Kidney (tissue), 14 donors: ENCODE measurements around the gene LTC4S. TPM values are rescaled to one million over a fixed set of nuclear protein-coding genes. Genes with fewer than 3 reads are reported as not detected.
A peak's percentile ranks its signal among the peaks of the same experiment; 100 is the strongest.

Experiments
- DNase-seq, 5 donors: peaks; one replicate each; pipeline ENCODE4 v3.0.0-alpha.2; 2013 to 2020
- FAIRE-seq: peaks from 2 replicates; lab custom pipeline; 2012; peaks lifted over from hg19 to GRCh38; lab: Jason Lieb, UNC
- H3K27ac ChIP-seq, 2 donors: one replicate each; pipeline ENCODE4 v1.7.0; 2013; ENCODE audit warnings: low read depth in 2 of 2, low read length in 2 of 2, inconsistent platforms in 1 of 2
- H3K27me3 ChIP-seq: one replicate; pipeline ENCODE4 v1.7.1; 2013; ENCODE audit warnings: low read length, inconsistent platforms; ENCODE audit not compliant: control insufficient read depth, insufficient read depth
- H3K36me3 ChIP-seq, 3 donors: one replicate each; pipeline versions ENCODE4 v1.7.0 to v1.7.1; 2013; ENCODE audit warnings: low read length in 3 of 3, control low read depth in 1 of 3, inconsistent platforms in 1 of 3; ENCODE audit not compliant: insufficient read depth in 3 of 3, control insufficient read depth in 2 of 3
- H3K4me1 ChIP-seq, 3 donors: one replicate each; pipeline versions ENCODE4 v1.7.0 to v1.7.1; 2013; ENCODE audit warnings: low read length in 3 of 3, inconsistent platforms in 1 of 3, low read depth in 1 of 3; ENCODE audit not compliant: control insufficient read depth in 2 of 3, insufficient read depth in 2 of 3
- H3K4me3 ChIP-seq, 3 donors: one replicate each; pipeline versions ENCODE4 v1.7.0 to v1.8.1; 2013; ENCODE audit warnings: low read length in 3 of 3, control low read depth in 1 of 3, inconsistent platforms in 1 of 3
- H3K9ac ChIP-seq, 3 donors: one replicate each; pipeline versions ENCODE4 v1.7.0 to v1.7.1; 2013; ENCODE audit warnings: low read length in 3 of 3, control low read depth in 1 of 3, inconsistent platforms in 1 of 3
- H3K9me3 ChIP-seq, 3 donors: one replicate each; pipeline versions ENCODE4 v1.7.0 to v1.7.1; 2013; ENCODE audit warnings: low read length in 3 of 3, control low read depth in 1 of 3, inconsistent platforms in 1 of 3; ENCODE audit not compliant: control insufficient read depth in 2 of 3, insufficient read depth in 1 of 3
- CTCF ChIP-seq: IDR thresholded peaks from 3 replicates; pipeline ENCODE4 v1.5.1; 2012; ENCODE audit warnings: mild to moderate bottlenecking, moderate library complexity, borderline replicate concordance; ENCODE audit not compliant: insufficient read depth; ENCODE audit errors: extremely low read depth
- intact Hi-C: fragments of 100-400 bp; cut with DNase I; formaldehyde crosslinking; loops from one replicate; pipeline ENCODE4 v1.11.1; 2022
- polyA plus RNA-seq: library from polyadenylated mRNA; stranded (reverse); fragments of 350-450 nt; fragmentation: Illumina TruSeq; extraction: RNeasy Lipid Tissue Mini Kit (QIAGEN cat#74804); gene quantifications from one replicate; pipeline ENCODE4 v1.2.3, GENCODE V29; 2014; ENCODE audit warnings: low read depth, low replicate concordance; ENCODE audit not compliant: insufficient read depth
- total RNA-seq: library from RNA; stranded (reverse); fragmentation: NEBNext Ultra II Directional; extraction: Animal tissue kit (Norgen Biotek cat#: 25700); gene quantifications from one replicate; pipeline ENCODE4 v1.2.1, GENCODE V29; 2021
- donor health status: control.
- donor health status: control.
- donor health status: control.
- donor health status: control.
- donor health status: control.
- donor health status: DM: yes; HTN: yes; CAD: no.
- donor health status: Normal renal cell carcinoma (clear cell type).

LTC4S gene
- total and polyA plus RNA-seq, 2 donors from 2014 or later: 20.1 to 30.6 TPM

DNA sequence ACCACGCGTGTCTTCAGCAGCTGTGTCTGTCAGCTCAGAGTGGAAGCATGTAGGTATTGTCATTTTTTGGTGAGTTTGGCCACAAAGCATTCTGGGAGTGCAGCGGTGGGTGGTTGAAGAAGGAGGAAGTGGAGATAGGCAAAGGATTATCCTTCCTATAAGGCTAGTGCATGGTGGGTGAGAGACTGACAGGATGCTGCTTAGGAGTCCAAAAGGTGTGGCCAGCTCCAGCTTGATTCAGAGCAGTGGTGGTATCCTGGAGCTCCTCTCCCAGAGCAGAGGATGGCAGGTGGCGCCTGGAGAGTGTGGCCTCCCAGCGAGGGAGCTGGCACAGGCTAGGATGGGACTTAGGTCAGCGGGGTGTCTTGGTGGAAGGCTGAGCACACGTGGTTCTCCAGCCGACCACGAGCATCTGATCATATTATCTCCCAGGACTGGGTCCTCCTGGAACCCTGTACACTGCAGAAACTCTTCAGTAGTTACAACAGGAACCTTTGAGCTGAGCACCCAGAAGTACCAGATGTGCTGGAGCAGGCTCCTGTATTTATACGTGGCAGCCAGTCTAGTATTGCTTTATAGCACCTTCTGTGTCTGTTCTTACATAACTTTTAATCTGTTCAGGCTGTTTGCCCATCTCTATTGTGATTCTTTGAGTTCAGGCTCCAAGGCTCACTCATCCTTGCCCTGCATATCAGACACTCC is 31.6 kb upstream of the LTC4S start:
- Histone ChIP-seq H3K9ac (no peak overlapping the region), H3K4me3 (no peak overlapping the region), H3K27ac (peak overlapping the region in 1 of 2 donors; percentile 10), H3K36me3 (peaks cover 0 to 3% (median 2%) of the 10 kb centered on the region in 3 donors), H3K9me3 (no peaks in the 10 kb centered on the region), H3K27me3 (no peaks in the 10 kb centered on the region), H3K4me1 (peaks cover 0 to 42% (median 32%) of the 10 kb centered on the region in 3 donors)
- intact Hi-C loops: no loop called here
- no peak for TF ChIP-seq CTCF
- DNase-seq (no peak), FAIRE-seq (no peak)

DNA sequence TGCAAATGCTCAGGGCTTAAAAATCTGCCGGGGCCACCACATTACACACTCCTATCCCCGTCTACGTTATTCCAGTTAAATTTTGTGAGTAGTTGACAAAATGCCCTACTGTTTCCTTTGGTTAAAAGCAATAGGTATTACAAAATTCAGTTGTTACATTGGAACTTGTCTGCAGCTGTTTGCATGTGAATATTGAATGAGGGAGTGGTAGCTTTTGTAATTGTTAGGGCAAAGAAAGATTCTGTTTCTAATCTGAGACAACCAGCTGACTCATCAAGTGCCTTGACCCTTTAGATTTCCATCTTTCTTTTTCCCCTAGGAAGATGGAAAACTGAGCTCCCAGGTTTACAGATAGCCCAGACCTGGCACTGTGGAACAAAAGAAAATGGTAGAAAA is 31.0 kb upstream of the LTC4S start:
- Histone ChIP-seq H3K36me3 (peaks cover 0 to 3% (median 2%) of the 10 kb centered on the region in 3 donors), H3K9me3 (no peaks in the 10 kb centered on the region), H3K4me1 (peaks cover 0 to 42% (median 32%) of the 10 kb centered on the region in 3 donors), H3K27ac (no peak overlapping the region), H3K27me3 (no peaks in the 10 kb centered on the region), H3K4me3 (no peak overlapping the region), H3K9ac (no peak overlapping the region)
- TF ChIP-seq CTCF: no peak
- no peak for DNase-seq
- intact Hi-C loops: no loop called here
- no peak for FAIRE-seq

GRCh38 chr5:179763215-179763945 is 30.4 kb upstream of the LTC4S start:
- Histone ChIP-seq H3K27ac (no peak overlapping the region), H3K4me3 (no peak overlapping the region), H3K27me3 (no peaks in the 10 kb centered on the region), H3K9me3 (no peaks in the 10 kb centered on the region), H3K36me3 (peaks cover 0 to 3% (median 2%) of the 10 kb centered on the region in 3 donors), H3K4me1 (peaks cover 0 to 43% (median 34%) of the 10 kb centered on the region in 3 donors), H3K9ac (peak overlapping the region in 1 of 3 donors; percentile 15)
- DNase-seq: peak in 4 of 5 donors; percentile 65 to 94 (median 80)
- TF ChIP-seq CTCF: peak; percentile 91
- peak; percentile 84 for FAIRE-seq
- intact Hi-C loops: no loop called here
